GM18511 (cell line): ENCODE data around the gene HOXB13.
"Not testable (repeated sequence)": the region's sequence is repeated elsewhere in the genome, so short reads cannot be mapped to it uniquely, and the experiment has no call there.

Source experiments
- ATAC-seq: cut with Tn5 transposase; IDR thresholded peaks from one replicate; pipeline ENCODE4 v1.9.1; 2021; ENCODE audit warnings: mild to moderate bottlenecking, moderate library complexity; ENCODE audit not compliant: unreplicated experiment

The HOXB13 gene

DNA sequence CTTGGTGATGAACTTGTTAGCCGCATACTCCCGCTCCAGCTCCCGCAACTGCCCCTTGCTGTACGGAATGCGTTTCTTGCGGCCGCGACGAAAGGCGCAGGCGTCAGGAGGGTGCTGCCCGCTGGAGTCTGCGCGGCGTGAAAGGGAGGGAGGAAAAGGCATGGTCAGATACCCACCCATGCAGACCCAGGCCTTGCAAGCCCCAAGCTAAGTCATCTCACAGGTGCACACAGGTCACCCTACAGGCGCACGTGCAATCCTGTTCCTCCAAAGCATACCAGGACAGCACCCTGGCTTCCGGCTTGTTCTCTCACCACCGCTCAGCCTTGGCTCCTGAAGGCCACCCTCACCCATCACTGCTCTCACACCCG is 1.6 kb downstream of the HOXB13 start:
- no peak for ATAC-seq

- no peak for ATAC-seq
Measured at GRCh38 chr17:48726114-48726915, 2.2 kb downstream of the HOXB13 start.

- ATAC-seq, result no peak
Measured at GRCh38 chr17:48725288-48726064, 3.1 kb downstream of the HOXB13 start.

GRCh38 chr17:48725004-48725287 is 3.6 kb downstream of the HOXB13 start:
- no peak for ATAC-seq

DNA sequence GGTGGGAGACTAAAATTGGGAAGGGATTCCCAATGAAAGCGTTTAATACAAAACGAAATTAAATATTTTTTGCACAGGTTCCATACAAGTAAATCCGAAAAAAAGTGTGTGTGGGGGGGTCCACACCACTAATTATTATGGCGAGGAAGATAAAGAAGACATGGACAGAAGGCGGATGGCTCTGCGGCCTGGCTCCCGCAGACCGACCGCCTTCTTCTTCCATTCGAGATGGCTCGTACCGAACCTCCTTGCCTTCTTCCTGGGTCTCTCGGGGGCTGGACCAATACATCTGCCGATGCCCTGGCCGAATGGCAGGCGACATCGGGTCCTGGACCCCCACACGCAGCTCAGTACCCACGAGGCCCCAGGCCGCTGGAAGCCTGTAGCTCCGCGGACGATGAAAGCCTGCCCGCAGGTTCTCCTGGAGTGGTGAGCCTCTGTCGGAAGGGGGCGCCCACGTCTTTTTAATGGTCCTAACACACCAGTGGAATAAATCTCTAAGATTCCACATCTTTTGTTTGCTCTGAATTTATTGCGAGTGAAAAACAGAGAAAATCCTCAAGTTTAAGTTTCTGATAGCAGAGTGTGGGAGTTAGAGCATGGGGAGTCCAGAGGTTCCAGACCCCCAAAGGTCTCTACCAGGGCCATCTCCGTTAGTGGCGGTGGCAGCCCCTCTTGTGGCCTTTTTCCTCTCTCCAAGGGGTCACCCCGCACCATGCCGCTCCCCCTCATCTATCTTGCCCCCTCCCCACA is 4.1 kb downstream of the HOXB13 start:
- ATAC-seq, result no peak

GRCh38 chr17:48723423-48724250 is 4.9 kb downstream of the HOXB13 start:
- no peak for ATAC-seq

DNA sequence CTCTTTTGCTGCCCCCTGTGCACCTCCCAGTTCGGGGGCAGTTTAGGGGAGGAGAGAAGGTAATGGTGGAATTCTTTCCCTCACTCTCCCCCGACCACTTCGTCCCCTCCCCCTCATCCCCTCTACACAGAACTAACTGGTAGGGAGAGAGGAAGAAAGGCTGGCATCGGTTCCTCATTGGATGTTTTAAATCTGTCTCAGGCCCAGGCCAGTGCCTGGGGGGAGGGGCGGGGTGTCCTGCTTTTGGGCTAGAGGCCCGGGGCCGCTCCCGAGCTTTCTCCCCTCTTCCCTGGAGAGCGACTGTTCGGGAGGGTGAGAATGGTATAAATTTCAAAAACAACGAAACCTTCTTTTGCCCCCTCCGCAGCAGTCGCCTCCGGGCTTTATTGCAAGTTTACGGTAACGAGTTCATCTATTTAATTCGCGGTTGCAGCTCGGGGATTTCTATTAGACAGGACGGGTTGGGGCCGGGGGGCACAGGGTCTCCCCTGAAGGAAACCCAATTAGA is 5.6 kb downstream of the HOXB13 start, which contains the start of gene PRAC2:
Gene PRAC2 (plus strand): TSS at position 271 of the 508 bp plus-strand sequence. CDS start 1,226 bp downstream, outside the sequence.
- no peak for ATAC-seq

- no peak for ATAC-seq
Measured at GRCh38 chr17:48722201-48722907, 6.2 kb downstream of the HOXB13 start, which contains the start of gene PRAC1. Gene PRAC1, minus strand, starts transcription at chr17:48722518. Its CDS starts 126 bp downstream, at chr17:48722392.

DNA sequence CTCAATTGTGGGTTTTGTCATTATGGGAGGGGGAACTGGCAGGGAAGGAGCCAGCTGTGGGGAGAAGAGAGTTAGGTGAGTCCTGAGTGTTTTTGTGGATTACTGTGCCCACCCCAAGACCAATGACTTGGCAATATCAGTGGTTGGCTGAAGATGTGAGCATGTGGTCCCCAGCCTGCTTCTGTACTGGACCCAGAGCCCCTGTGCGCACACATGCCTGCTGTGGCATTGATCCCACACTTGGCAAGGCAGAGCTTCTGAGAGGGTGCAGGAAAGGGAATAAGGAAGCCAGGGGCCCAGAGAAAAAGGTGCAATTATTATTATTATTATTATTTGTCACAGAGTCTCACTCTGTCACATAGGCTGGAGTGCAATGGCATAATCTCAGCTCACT is 7.5 kb downstream of the HOXB13 start:
- ATAC-seq, result no peak

- ATAC-seq, result no peak
Measured at GRCh38 chr17:48720266-48721008, 8.1 kb downstream of the HOXB13 start.

DNA sequence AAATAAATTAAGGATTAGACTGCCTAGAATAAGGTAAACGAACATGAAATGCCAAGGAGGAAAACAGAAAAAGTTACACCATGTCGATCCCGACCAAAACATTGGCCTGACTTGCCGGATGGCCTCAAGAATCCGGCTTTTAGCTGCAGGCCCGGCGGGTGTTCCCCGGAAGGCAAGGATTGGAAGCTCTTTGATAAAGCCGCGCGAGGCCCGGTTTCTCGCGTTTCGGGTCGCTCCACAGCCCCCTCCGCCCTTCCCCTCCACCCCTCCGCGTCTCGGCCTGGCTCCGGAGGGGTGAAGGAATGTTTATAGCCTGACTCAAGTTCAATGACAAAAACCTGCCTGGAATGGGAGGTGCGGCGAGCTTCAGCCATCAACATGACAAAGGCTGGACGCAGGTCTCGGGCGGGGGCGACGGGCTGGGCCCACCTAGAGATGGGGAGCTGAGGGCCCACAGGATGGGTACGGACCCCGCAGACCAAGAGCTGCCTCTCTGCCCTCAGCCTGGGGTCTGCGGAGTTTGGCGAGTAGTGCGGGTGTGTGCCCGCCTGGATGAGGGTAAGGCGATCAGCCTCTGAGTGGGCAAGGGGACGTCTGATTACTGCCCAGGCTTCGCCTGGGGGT is 8.8 kb downstream of the HOXB13 start:
- no peak for ATAC-seq

DNA sequence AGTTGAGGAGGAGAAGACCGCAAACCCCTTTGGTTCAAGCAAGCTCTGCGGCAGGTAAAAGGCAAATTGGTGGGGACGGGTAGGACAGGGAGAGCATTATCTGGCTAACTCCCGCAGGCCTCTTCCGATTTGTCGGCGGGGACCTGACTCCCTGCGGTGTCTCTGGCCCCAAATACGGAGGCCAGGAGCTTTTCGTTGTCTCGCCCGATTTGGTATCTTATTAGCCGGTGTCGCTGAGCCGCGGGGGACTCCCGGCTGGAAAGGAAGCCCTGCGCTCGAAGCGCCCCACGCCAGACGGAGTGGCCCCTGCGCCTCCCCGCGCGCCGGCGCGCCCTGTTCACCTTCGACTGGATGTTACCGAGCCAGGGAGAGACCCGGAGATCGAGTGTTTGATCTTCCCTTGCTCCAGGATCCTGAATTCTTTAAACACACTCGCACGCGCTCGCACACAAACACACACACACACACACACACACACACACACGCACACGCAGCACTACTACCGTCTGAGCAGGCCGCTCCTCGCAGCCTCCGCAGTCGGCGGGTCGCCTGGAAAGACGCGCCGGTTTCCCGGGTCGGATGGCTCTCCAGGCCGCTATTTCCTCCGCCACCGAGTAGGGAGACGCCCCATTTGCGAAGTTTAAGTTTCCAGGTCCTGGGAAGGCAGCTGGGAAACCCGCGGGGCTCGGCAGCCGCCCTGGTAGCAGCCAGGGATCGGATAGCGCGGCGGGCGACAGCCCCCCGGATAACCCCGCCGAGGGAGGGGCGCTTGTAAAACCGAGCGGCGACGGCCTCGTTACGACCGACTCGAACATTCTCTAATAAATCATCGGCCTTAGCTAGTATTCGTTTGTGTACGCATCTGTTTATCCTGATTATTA is 9.5 kb downstream of the HOXB13 start:
- no peak for ATAC-seq

GRCh38 chr17:48718227-48718760 is 10.3 kb downstream of the HOXB13 start:
- ATAC-seq, result no peak

DNA sequence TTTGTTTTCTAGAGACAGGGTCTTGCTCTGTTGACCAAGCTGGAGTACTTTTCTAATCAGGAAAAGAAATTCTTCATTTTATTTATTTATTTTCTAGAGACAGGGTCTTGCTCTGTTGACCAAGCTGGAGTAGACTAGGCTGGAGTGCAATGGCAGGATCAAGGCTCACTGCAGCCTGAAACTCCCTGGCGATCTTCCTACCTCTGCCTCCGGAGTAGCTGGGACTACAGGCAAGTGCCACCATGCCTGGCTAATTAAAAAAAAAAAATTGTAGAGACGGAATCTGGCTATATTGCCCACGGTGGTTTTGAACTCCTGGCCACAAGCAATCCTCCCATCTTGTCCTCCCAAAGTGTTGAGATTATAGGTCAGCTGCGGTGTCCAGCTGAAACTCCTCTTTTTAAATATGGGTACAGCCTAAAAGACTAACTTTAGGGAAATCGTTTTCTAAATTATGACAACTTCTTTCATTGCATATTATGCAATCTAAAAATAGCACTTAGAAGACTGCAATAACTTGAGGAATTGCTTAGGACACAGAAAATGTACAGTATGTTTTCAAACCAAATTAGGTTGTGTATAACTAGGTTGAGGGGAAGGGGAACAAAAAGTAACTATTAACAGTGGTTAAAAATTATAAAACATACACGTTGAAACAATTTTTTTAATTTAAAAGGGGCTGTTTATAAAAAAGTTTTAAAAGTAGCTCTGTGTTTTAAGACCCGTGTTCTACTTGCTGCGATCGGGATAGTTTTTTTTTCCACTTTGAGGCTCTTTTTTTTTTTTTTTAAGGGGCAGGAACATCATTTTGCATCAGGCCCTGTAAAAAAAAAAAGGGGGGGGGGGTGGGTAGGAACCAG is 11.0 kb downstream of the HOXB13 start:
- ATAC-seq, result no peak

- not testable (repeated sequence) for ATAC-seq
Measured at GRCh38 chr17:48716549-48716948, 12.0 kb downstream of the HOXB13 start.
